ENCODE data around the gene SPARC.

GRCh38 chr5:151721812-151722391, 35.2 kb upstream of the SPARC start:
- TF ChIP-seq POLR2A (IDR thresholded peaks at IDR 0.05), result no peak
- TF ChIP-seq, protein P1, sequence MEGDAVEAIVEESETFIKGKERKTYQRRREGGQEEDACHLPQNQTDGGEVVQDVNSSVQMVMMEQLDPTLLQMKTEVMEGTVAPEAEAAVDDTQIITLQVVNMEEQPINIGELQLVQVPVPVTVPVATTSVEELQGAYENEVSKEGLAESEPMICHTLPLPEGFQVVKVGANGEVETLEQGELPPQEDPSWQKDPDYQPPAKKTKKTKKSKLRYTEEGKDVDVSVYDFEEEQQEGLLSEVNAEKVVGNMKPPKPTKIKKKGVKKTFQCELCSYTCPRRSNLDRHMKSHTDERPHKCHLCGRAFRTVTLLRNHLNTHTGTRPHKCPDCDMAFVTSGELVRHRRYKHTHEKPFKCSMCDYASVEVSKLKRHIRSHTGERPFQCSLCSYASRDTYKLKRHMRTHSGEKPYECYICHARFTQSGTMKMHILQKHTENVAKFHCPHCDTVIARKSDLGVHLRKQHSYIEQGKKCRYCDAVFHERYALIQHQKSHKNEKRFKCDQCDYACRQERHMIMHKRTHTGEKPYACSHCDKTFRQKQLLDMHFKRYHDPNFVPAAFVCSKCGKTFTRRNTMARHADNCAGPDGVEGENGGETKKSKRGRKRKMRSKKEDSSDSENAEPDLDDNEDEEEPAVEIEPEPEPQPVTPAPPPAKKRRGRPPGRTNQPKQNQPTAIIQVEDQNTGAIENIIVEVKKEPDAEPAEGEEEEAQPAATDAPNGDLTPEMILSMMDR (IDR thresholded peaks at IDR 0.05), result no peak

Data from body of pancreas (tissue), 4 donors.